ENCODE measurements around the gene CALML6. TPM values are rescaled to one million over a fixed set of nuclear protein-coding genes. Genes with fewer than 3 reads are reported as not detected.

The CALML6 gene
- total and polyA plus RNA-seq, 2 of the 8 experiments (the other 6 are each of a cell fraction or from before 2014, with no cell fraction given): 0.54 to 1.3 TPM

DNA sequence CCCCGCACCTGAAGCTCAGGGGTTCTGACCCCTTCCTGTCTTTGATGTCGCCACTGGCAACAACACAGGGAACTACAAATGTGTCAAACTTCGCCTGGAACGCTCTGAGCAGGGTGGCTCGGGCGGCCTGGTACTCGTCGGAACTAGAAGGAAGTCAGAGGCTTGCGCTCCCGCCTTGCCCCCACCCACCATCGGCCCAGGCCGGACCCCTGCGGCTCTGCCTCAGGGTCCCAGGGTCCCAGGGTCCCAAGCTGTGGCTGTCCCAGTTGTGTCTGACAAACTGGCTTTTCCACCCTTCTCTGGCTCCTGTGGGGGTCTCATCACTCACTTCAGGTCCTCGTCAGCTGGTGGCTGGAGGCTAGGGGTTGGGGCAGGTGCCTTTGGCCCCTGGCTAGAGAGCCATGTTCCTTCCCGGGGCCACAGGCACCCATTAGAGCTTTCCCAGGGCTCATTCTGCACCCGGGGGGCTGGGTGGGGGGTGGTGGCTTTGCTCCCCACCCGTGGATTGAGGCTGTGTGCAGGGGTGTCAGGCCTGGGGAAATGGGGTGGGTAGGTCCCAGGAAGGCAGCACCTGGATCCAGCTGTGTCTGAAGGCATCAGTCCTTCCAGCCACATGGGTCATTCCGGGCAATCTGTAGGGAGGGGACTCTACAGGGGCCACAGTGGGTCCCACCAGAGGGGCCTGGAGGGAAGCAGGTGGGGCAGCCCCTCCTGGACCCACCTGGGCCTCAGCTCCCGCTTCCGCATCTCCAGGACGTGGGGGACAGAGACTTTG, 12.0 kb downstream of the CALML6 start:
- H3K4me3 ChIP-seq (ENCODE audit: extremely low read depth in 1 of 4, insufficient read depth in 2 of 4, low read depth in 3 of 4, low read length in 4 of 4): no peak overlapping the region
- peak overlapping the region; percentile 27 for H4K91ac ChIP-seq (replicated peaks; ENCODE audit: insufficient read length, low read length)
- peaks cover 0 to 15% of the 10 kb centered on the region in 2 experiments; a peak in 1 of 4 replicates for H3K9me3 ChIP-seq (ENCODE audit: insufficient read depth in 2 of 2, low read depth in 1 of 2, low read length in 1 of 2)
- no peak overlapping the region for H2BK5ac ChIP-seq (ENCODE audit: low read depth, low read length)
- no peak overlapping the region for H2BK15ac ChIP-seq (ENCODE audit: low read length)
- no peaks in the 10 kb centered on the region for H3K79me1 ChIP-seq (ENCODE audit: low read depth, low read length)
- H4K20me1 ChIP-seq (replicated peaks in 1 of 2; ENCODE audit: control insufficient read depth in 1 of 2, insufficient read depth in 2 of 2, low read length in 2 of 2): no peaks in the 10 kb centered on the region
- no peak overlapping the region for H3K4ac ChIP-seq (replicated peaks; ENCODE audit: insufficient read length, low read depth, low read length)
- FAIRE-seq: no peak
- H3K9ac ChIP-seq (replicated peaks in 1 of 4; ENCODE audit: extremely low read depth in 1 of 4, low read depth in 3 of 4, low read length in 3 of 4): no peak overlapping the region
- no peak overlapping the region for H3K27ac ChIP-seq (ENCODE audit: low read depth, low read length)
- no peak overlapping the region for H3K56ac ChIP-seq (replicated peaks; ENCODE audit: insufficient read length, low read depth, low read length)
- no peak overlapping the region for H4K8ac ChIP-seq (ENCODE audit: extremely low read depth, insufficient read depth, low read length)
- no peak overlapping the region for H3K14ac ChIP-seq (ENCODE audit: insufficient read length)
- no peak overlapping the region for H2BK20ac ChIP-seq (ENCODE audit: low read length)
- no peak overlapping the region for H2BK120ac ChIP-seq (replicated peaks; ENCODE audit: low read depth, low read length)
- TF ChIP-seq JUN (IDR thresholded peaks at IDR 0.05; ENCODE audit: low read depth, low read length) (no peak), SUZ12 (IDR thresholded peaks at IDR 0.05; ENCODE audit: low read length) (no peak), NRF1 (IDR thresholded peaks at IDR 0.05; ENCODE audit: low read depth, low read length) (no peak), KDM5A (IDR thresholded peaks at IDR 0.05; ENCODE audit: low read length) (no peak), RBBP5 (IDR thresholded peaks at IDR 0.05; ENCODE audit: borderline replicate concordance, low read depth, low read length) (no peak), KDM1A (IDR thresholded peaks at IDR 0.05; ENCODE audit: borderline replicate concordance, low read length) (no peak)
- no peak overlapping the region for H2AFZ ChIP-seq (ENCODE audit: low read length)
- H3K4me2 ChIP-seq (ENCODE audit: insufficient read depth in 1 of 2, low read depth in 2 of 2, low read length in 2 of 2): no peak overlapping the region
- H2AK5ac ChIP-seq (ENCODE audit: low read depth, low read length): no peak overlapping the region
- no peak overlapping the region for H3K18ac ChIP-seq (ENCODE audit: extremely low read depth, low read length)
- no peaks in the 10 kb centered on the region; a peak in 1 of 7 replicates for H3K27me3 ChIP-seq (replicated peaks in 1 of 4; ENCODE audit: control insufficient read depth in 3 of 4, extremely low read depth in 1 of 4, insufficient read depth in 3 of 4, low read length in 3 of 4)
- H3K79me2 ChIP-seq (ENCODE audit: control insufficient read depth in 1 of 2, insufficient read depth in 2 of 2, low read length in 2 of 2): no peaks in the 10 kb centered on the region
- H3K36me3 ChIP-seq (ENCODE audit: control insufficient read depth in 2 of 4, insufficient read depth in 4 of 4, low read length in 3 of 4): no peaks in the 10 kb centered on the region
- H3K4me1 ChIP-seq (replicated peaks in 1 of 4; ENCODE audit: control insufficient read depth in 3 of 4, insufficient read depth in 4 of 4, low read length in 3 of 4): no peaks in the 10 kb centered on the region; a peak in 2 of 7 replicates
- WGBS, 2 experiments (ENCODE audit: extremely low coverage in 1 of 2, insufficient coverage in 1 of 2, insufficient read length in 1 of 2, insufficient replicate concordance in 2 of 2, low coverage in 1 of 2, low lambda C conversion rate in 2 of 2, missing lambda C conversion rate in 1 of 2): 91% methylated on average over 16 of the region's 21 CpGs; no CpG with 5 or more reads in 1 of the 2 experiments
- H2BK12ac ChIP-seq (ENCODE audit: low read depth, low read length): no peak overlapping the region
- no peak overlapping the region for H3K23ac ChIP-seq (ENCODE audit: insufficient read length)
- no peaks in the 10 kb centered on the region; the same call in 1 of the 2 replicates for H3K23me2 ChIP-seq (ENCODE audit: low read depth, low read length)
- no peak for DNase-seq (ENCODE audit: low read depth in 1 of 2, low spot score in 2 of 2)
- POLR2A ChIA-PET (ENCODE audit: partially characterized antibody): interaction anchor here (0.6 kb wide), 2 partner anchors 17 to 269 kb away, joined by 3 read pairs; no protein-coding TSS in a partner anchor
- no peak overlapping the region for H4K5ac ChIP-seq (ENCODE audit: insufficient read length, low read depth, low read length)
- CTCF ChIA-PET (ENCODE audit: partially characterized antibody): interaction anchor here (0.6 to 1.2 kb wide), 3 partner anchors 21 to 120 kb away, joined by 3 to 4 read pairs (median 3); no protein-coding TSS in a partner anchor
